Uterus (tissue), 2 donors: Measurements from ENCODE around the gene NEK4.

Experiments
- POLR2A ChIP-seq, 2 donors: fragments of 450-650 bp; IDR thresholded peaks; one replicate each; pipeline ENCODE4 v1.6.1; 2016; ENCODE audit warnings: antibody characterized with exemption in 2 of 2, mild to moderate bottlenecking in 1 of 2, moderate library complexity in 1 of 2
- TF ChIP-seq, protein P1 (sequence below), 4 experiments: fragments of 200-600 bp in 2 of 4; fragments of 450-650 bp in 2 of 4; sonication (generic) in 2 of 4; IDR thresholded peaks; one replicate each; pipeline ENCODE4 v1.5.1; 2016 to 2019; ENCODE audit warnings: antibody characterized with exemption in 4 of 4, mild to moderate bottlenecking in 2 of 4, moderate library complexity in 1 of 4

DNA sequence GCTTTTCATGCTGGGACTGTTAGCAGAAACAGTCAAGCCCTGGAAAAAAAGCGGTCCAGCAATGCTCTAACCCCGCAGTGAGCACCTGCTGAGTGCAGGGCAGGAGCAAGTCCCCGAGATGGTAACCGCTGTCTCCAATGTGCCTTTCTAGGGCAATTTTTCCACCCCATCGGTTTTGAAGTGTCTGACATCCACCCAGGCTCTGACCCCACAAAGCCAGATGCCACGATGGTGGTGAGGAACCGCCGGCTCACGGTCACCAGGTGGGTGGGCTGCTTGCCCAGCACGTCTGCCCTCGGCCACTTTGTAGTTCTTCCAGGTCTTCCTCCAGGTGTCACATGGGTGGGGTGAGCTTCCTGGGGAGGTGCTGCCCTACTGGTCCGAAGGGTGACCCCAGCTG lies 20.6 kb upstream of the NEK4 start:
- TF ChIP-seq, protein P1, sequence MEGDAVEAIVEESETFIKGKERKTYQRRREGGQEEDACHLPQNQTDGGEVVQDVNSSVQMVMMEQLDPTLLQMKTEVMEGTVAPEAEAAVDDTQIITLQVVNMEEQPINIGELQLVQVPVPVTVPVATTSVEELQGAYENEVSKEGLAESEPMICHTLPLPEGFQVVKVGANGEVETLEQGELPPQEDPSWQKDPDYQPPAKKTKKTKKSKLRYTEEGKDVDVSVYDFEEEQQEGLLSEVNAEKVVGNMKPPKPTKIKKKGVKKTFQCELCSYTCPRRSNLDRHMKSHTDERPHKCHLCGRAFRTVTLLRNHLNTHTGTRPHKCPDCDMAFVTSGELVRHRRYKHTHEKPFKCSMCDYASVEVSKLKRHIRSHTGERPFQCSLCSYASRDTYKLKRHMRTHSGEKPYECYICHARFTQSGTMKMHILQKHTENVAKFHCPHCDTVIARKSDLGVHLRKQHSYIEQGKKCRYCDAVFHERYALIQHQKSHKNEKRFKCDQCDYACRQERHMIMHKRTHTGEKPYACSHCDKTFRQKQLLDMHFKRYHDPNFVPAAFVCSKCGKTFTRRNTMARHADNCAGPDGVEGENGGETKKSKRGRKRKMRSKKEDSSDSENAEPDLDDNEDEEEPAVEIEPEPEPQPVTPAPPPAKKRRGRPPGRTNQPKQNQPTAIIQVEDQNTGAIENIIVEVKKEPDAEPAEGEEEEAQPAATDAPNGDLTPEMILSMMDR (IDR thresholded peaks at IDR 0.05): no peak
- no peak for TF ChIP-seq POLR2A (IDR thresholded peaks at IDR 0.05)
